Mesodermal cell (in vitro differentiated cells): Measurements from ENCODE around the gene WDR5.
"Not testable (repeated sequence)": the region's sequence is repeated elsewhere in the genome, so short reads cannot be mapped to it uniquely, and the experiment has no call there.

Source experiments
- H3K27ac ChIP-seq: 2 replicates; pipeline ENCODE4 v1.7.0; 2013; ENCODE audit warnings: mild to moderate bottlenecking, low read depth, low read length, moderate library complexity; ENCODE audit not compliant: severe bottlenecking
- H3K36me3 ChIP-seq: 2 replicates; pipeline ENCODE4 v1.7.1; 2013; ENCODE audit warnings: mild to moderate bottlenecking, low read length, moderate library complexity; ENCODE audit not compliant: control insufficient read depth, insufficient read depth
- H3K4me1 ChIP-seq: one replicate; pipeline ENCODE4 v1.7.1; 2013; ENCODE audit warnings: mild to moderate bottlenecking, low read length; ENCODE audit not compliant: insufficient read depth, control insufficient read depth, poor library complexity, severe bottlenecking
- H3K4me3 ChIP-seq: 2 replicates; pipeline ENCODE4 v1.7.0; 2013; ENCODE audit warnings: low read length, control low read depth, mild to moderate bottlenecking; ENCODE audit not compliant: insufficient read depth, poor library complexity, severe bottlenecking; ENCODE audit errors: extremely low read depth
- H3K9me3 ChIP-seq: 2 replicates; pipeline ENCODE4 v1.7.1; 2013; ENCODE audit warnings: mild to moderate bottlenecking, low read length, moderate library complexity; ENCODE audit not compliant: control insufficient read depth
- WGBS, 2 experiments: methylation state at CpG; one replicate each; pipeline ENCODE4 v1.1.5; 2013; ENCODE audit warnings: missing lambda C conversion rate in 2 of 2; ENCODE audit not compliant: insufficient coverage in 2 of 2; 5-methylcytosine and 5-hydroxymethylcytosine counted together

WDR5 gene

GRCh38 chr9:134118972-134119371 lies 16.9 kb upstream of the WDR5 start:
- WGBS, 2 experiments, result 93 to 94% methylated on average over 3 to 15 of the region's 26 CpGs

GRCh38 chr9:134123764-134124128 lies 12.1 kb upstream of the WDR5 start:
- Histone ChIP-seq H3K4me1 (no peaks in the 10 kb centered on the region), H3K9me3 (peaks cover 2% of the 10 kb centered on the region), H3K36me3 (no peaks in the 10 kb centered on the region), H3K27ac (no peak overlapping the region), H3K4me3 (no peak overlapping the region)
- WGBS, 2 experiments, result 89 to 93% methylated on average over 4 to 8 of the region's 10 CpGs

More at GRCh38 chr9:134118972-134119371, 16.9 kb upstream of the WDR5 start:
- not testable (repeated sequence) for H3K36me3 ChIP-seq, H3K9me3 ChIP-seq, H3K27ac ChIP-seq, H3K4me3 ChIP-seq, H3K4me1 ChIP-seq

- 90 to 91% methylated on average over 15 of the region's 16 CpGs for WGBS, 2 experiments
- no peak overlapping the region for H3K4me3 ChIP-seq
- no peak overlapping the region for H3K27ac ChIP-seq
These were observed 10.3 kb upstream of the WDR5 start for GRCh38 chr9:134125413-134126095.

GRCh38 chr9:134126373-134126772 lies 9.5 kb upstream of the WDR5 start:
- Histone ChIP-seq H3K4me1 (peaks cover 6% of the 10 kb centered on the region), H3K4me3 (no peak overlapping the region), H3K9me3 (no peaks in the 10 kb centered on the region), H3K27ac (no peak overlapping the region), H3K36me3 (no peaks in the 10 kb centered on the region)
- 71 to 82% methylated on average over 10 to 11 of the region's 14 CpGs for WGBS, 2 experiments

More at GRCh38 chr9:134125413-134126095, 10.3 kb upstream of the WDR5 start:
- H3K36me3 ChIP-seq, result no peaks in the 10 kb centered on the region
- no peaks in the 10 kb centered on the region for H3K9me3 ChIP-seq
- H3K4me1 ChIP-seq, result no peaks in the 10 kb centered on the region

- Histone ChIP-seq H3K36me3 (no peaks in the 10 kb centered on the region), H3K27ac (no peak overlapping the region), H3K9me3 (no peaks in the 10 kb centered on the region), H3K4me3 (no peak overlapping the region), H3K4me1 (peaks cover 6% of the 10 kb centered on the region)
- 86 to 93% methylated on average over 8 to 13 of the region's 13 CpGs for WGBS, 2 experiments
These were observed 8.8 kb upstream of the WDR5 start for GRCh38 chr9:134127065-134127580.

- Histone ChIP-seq H3K36me3 (no peaks in the 10 kb centered on the region), H3K4me1 (peaks cover 6% of the 10 kb centered on the region), H3K4me3 (no peak overlapping the region), H3K9me3 (no peaks in the 10 kb centered on the region), H3K27ac (no peak overlapping the region)
- 91 to 92% methylated on average over 2 to 9 of the region's 12 CpGs for WGBS, 2 experiments
These were observed 8.3 kb upstream of the WDR5 start for GRCh38 chr9:134127616-134128015.

- Histone ChIP-seq H3K36me3 (no peaks in the 10 kb centered on the region), H3K4me3 (no peak overlapping the region), H3K9me3 (no peaks in the 10 kb centered on the region), H3K4me1 (peaks cover 6% of the 10 kb centered on the region), H3K27ac (no peak overlapping the region)
- 91 to 92% methylated on average over 28 to 36 of the region's 38 CpGs for WGBS, 2 experiments
These were observed 6.9 kb upstream of the WDR5 start for GRCh38 chr9:134128727-134129679.

GRCh38 chr9:134130503-134131375 lies 5.1 kb upstream of the WDR5 start:
- Histone ChIP-seq H3K4me3 (no peak overlapping the region), H3K36me3 (no peaks in the 10 kb centered on the region), H3K9me3 (no peaks in the 10 kb centered on the region), H3K27ac (no peak overlapping the region), H3K4me1 (peaks cover 6% of the 10 kb centered on the region)
- WGBS, 2 experiments, result 49 to 53% methylated on average over 9 to 14 of the region's 23 CpGs

- Histone ChIP-seq H3K9me3 (no peaks in the 10 kb centered on the region), H3K4me3 (no peak overlapping the region), H3K4me1 (peaks cover 6% of the 10 kb centered on the region), H3K27ac (no peak overlapping the region), H3K36me3 (no peaks in the 10 kb centered on the region)
- 87 to 91% methylated on average over 13 of the region's 13 CpGs for WGBS, 2 experiments
These were observed 4.2 kb upstream of the WDR5 start for GRCh38 chr9:134131471-134132207.
